Endothelial cell of umbilical vein (primary cell): ENCODE data around the gene CELF5. TPM values are rescaled to one million over a fixed set of nuclear protein-coding genes. Genes with fewer than 3 reads are reported as not detected.
"Not testable (repeated sequence)": the region's sequence is repeated elsewhere in the genome, so short reads cannot be mapped to it uniquely, and the experiment has no call there.

ENCODE experiments used
- BruUV-seq: library from RNA; stranded (reverse); fragments of 400-500 nt; replicated peaks from 2 replicates; lab custom pipeline; 2021; lab: Mats Ljungman, UMichigan
- CTCF ChIA-PET: fragments of 300-600, 350-600 bp; sonication (Branson Sonifier 250); formaldehyde crosslinking; loops from one replicate; lab custom pipeline; 2021; ENCODE audit warnings: antibody characterized with exemption, inconsistent platforms; lab: Charles Lee
- POLR2A ChIA-PET: fragments of 300-600, 350-600 bp; sonication (Branson Sonifier 250); formaldehyde crosslinking; loops from one replicate; lab custom pipeline; 2021; ENCODE audit warnings: antibody characterized with exemption, inconsistent platforms; lab: Charles Lee
- DNase-seq: peaks from one replicate; pipeline ENCODE4 v3.0.0-alpha.2; 2011; ENCODE audit warnings: low read depth, low spot score
- FAIRE-seq: peaks from 2 replicates; lab custom pipeline; 2011; peaks lifted over from hg19 to GRCh38; lab: Jason Lieb, UNC
- H2AFZ ChIP-seq: 2 replicates; pipeline ENCODE4 v1.6.0; 2012; ENCODE audit warnings: low read depth, low read length, control low read depth, inconsistent platforms
- H3K27ac ChIP-seq: 2 replicates; pipeline ENCODE4 v1.5.1; 2011; ENCODE audit warnings: low read depth, mild to moderate bottlenecking, control low read depth, low read length, moderate library complexity; ENCODE audit not compliant: insufficient read depth
- H3K27me3 ChIP-seq, 2 experiments: 2 replicates each; pipeline versions ENCODE4 v1.6.0 to v1.6.1; 2011; ENCODE audit warnings: low read length in 2 of 2, mixed read lengths in 1 of 2; ENCODE audit not compliant: control insufficient read depth in 2 of 2, insufficient read depth in 2 of 2
- H3K36me3 ChIP-seq, 2 experiments: 2 replicates in 1 of 2; 3 replicates in 1 of 2; pipeline ENCODE4 v1.5.1; 2011; ENCODE audit warnings: low read length in 2 of 2, mild to moderate bottlenecking in 1 of 2, moderate library complexity in 1 of 2; ENCODE audit not compliant: control insufficient read depth in 2 of 2, insufficient read depth in 2 of 2; ENCODE audit errors: extremely low read depth in 1 of 2
- H3K4me1 ChIP-seq: 3 replicates; pipeline ENCODE4 v1.5.1; 2011; ENCODE audit warnings: mild to moderate bottlenecking, low read length; ENCODE audit not compliant: control insufficient read depth, insufficient read depth; ENCODE audit errors: extremely low read depth
- H3K4me2 ChIP-seq: 2 replicates; pipeline ENCODE4 v1.6.1; 2011; ENCODE audit warnings: low read length, control low read depth, mixed read lengths; ENCODE audit not compliant: insufficient read depth
- H3K4me3 ChIP-seq, 3 experiments: fragments of 200-600 bp in 1 of 3; sonication (generic), shearing (Covaris generic) in 1 of 3; replicated peaks in 1 of 3; 2 replicates each; pipeline ENCODE4 v1.5.1; 2011 to 2016; ENCODE audit warnings: control low read depth in 3 of 3, low read length in 3 of 3, mild to moderate bottlenecking in 2 of 3, inconsistent platforms in 1 of 3, low read depth in 1 of 3, moderate library complexity in 1 of 3; ENCODE audit not compliant: insufficient read depth in 1 of 3
- H3K79me2 ChIP-seq: 2 replicates; pipeline ENCODE4 v1.6.0; 2012; ENCODE audit warnings: low read length, inconsistent platforms; ENCODE audit not compliant: control insufficient read depth, insufficient read depth
- H3K9ac ChIP-seq: replicated peaks from 2 replicates; pipeline ENCODE3; 2011; ENCODE audit warnings: low read length, control low read depth; ENCODE audit not compliant: insufficient read depth; ENCODE audit errors: extremely low read depth
- H3K9me1 ChIP-seq: replicated peaks from 3 replicates; pipeline ENCODE4 v1.6.0; 2011; ENCODE audit warnings: mild to moderate bottlenecking, low read length; ENCODE audit not compliant: control insufficient read depth, insufficient read depth; ENCODE audit errors: extremely low read depth
- H3K9me3 ChIP-seq: replicated peaks from 2 replicates; pipeline ENCODE4 v1.5.1; 2012; ENCODE audit warnings: low read length, inconsistent platforms; ENCODE audit not compliant: control insufficient read depth, insufficient read depth
- H4K20me1 ChIP-seq: replicated peaks from 2 replicates; pipeline ENCODE3; 2011; ENCODE audit warnings: mild to moderate bottlenecking, low read length; ENCODE audit not compliant: control insufficient read depth, insufficient read depth; ENCODE audit errors: extremely low read depth
- CTCF ChIP-seq, 2 donors: IDR thresholded peaks; 1 replicate in 1 of 2; 2 replicates in 1 of 2; pipeline ENCODE4 v1.5.1; 2011; ENCODE audit warnings: low read length in 2 of 2, mild to moderate bottlenecking in 2 of 2, moderate library complexity in 2 of 2, control low read depth in 1 of 2, inconsistent platforms in 1 of 2, low read depth in 1 of 2; ENCODE audit not compliant: insufficient read depth in 1 of 2; ENCODE audit errors: extremely low read depth in 1 of 2
- EZH2 ChIP-seq: IDR thresholded peaks from 2 replicates; pipeline ENCODE4 v1.6.1; 2012; ENCODE audit warnings: borderline replicate concordance, low read depth, mild to moderate bottlenecking, moderate library complexity, low read length, inconsistent platforms; ENCODE audit not compliant: severe bottlenecking
- FOS ChIP-seq: IDR thresholded peaks from 2 replicates; pipeline ENCODE4 v1.6.1; 2011; ENCODE audit warnings: mild to moderate bottlenecking, low read length, moderate library complexity, borderline replicate concordance; ENCODE audit not compliant: insufficient read depth
- GATA2 ChIP-seq: IDR thresholded peaks from 2 replicates; pipeline ENCODE4 v1.7.0; 2011; ENCODE audit warnings: low read depth, mild to moderate bottlenecking, moderate library complexity, mixed read lengths, low read length; ENCODE audit not compliant: insufficient read length, insufficient read depth
- JUN ChIP-seq: IDR thresholded peaks from 2 replicates; pipeline ENCODE4 v1.6.1; 2011; ENCODE audit warnings: borderline replicate concordance, low read depth; ENCODE audit not compliant: insufficient read length, insufficient read depth
- MAX ChIP-seq: IDR thresholded peaks from 2 replicates; pipeline ENCODE4 v1.6.1; 2011; ENCODE audit not compliant: insufficient read depth, insufficient read length
- MYC ChIP-seq: IDR thresholded peaks from one replicate; pipeline ENCODE4 v1.6.1; 2011; ENCODE audit warnings: mild to moderate bottlenecking, low read depth, low read length
- POLR2A ChIP-seq: IDR thresholded peaks from 2 replicates; pipeline ENCODE4 v1.6.1; 2012; ENCODE audit warnings: low read depth, mild to moderate bottlenecking, control low read depth, low read length
- POLR2AphosphoS5 ChIP-seq: IDR thresholded peaks from 2 replicates; pipeline ENCODE4 v1.6.1; 2012; ENCODE audit warnings: low read depth, mild to moderate bottlenecking, control low read depth, low read length, moderate library complexity; ENCODE audit not compliant: insufficient read depth
- dilution Hi-C: fragments of 300-500 bp; cut with MboI; formaldehyde crosslinking; loops from one replicate; pipeline ENCODE4 v1.15.0; 2019; ENCODE audit warnings: low sequenced_read_pairs; ENCODE audit not compliant: extremely low pct_ligation_motif_present
- intact Hi-C: fragments of 100-400 bp; cut with micrococcal nuclease; formaldehyde crosslinking; loops from one replicate; pipeline ENCODE4 v1.10.0; 2022
- polyA plus RNA-seq, 4 experiments: library from polyadenylated mRNA; depleted of rRNA in 3 of 4; stranded (reverse) in 3 of 4; unstranded in 1 of 4; fragments of >200 nt; gene quantifications; 2 replicates each; pipeline versions ENCODE4 v1.2.1 to v1.2.3, GENCODE V29; 2011 to 2012; ENCODE audit warnings: missing spikeins in 1 of 4
- total RNA-seq: library from RNA; stranded (reverse); gene quantifications from 2 replicates; pipeline ENCODE4 v1.2.3, GENCODE V29; 2021

Gene CELF5
- total and polyA plus RNA-seq, 2 donors (not counting 3 experiments of a cell fraction or from before 2014, with no cell fraction given) = not detected

- no peaks in the 10 kb centered on the region for H4K20me1 ChIP-seq
- DNase-seq (no peak), FAIRE-seq (no peak)
- TF ChIP-seq FOS (no peak), MYC (no peak), EZH2 (no peak), POLR2AphosphoS5 (no peak), POLR2A (no peak), CTCF (IDR thresholded peaks at IDR 0.05; ENCODE audit: extremely low read depth in 1 of 2, insufficient read depth in 1 of 2, low read depth in 1 of 2, low read length in 2 of 2) (no peak), MAX (no peak), JUN (no peak), GATA2 (no peak)
- no peaks in the 10 kb centered on the region for H3K79me2 ChIP-seq
- H3K27me3 ChIP-seq = peaks cover 0 to 2% of the 10 kb centered on the region in 2 experiments
- no peaks in the 10 kb centered on the region for H3K36me3 ChIP-seq
- H3K9me3 ChIP-seq = no peaks in the 10 kb centered on the region
- no peaks in the 10 kb centered on the region for H3K9me1 ChIP-seq
- intact Hi-C loops = no loop called here
- ChIA-PET CTCF (no interaction called here), POLR2A (no interaction called here)
- no peak overlapping the region for H3K27ac ChIP-seq
- no peak overlapping the region for H3K4me2 ChIP-seq
- BruUV-seq = no TSS peak
- no peak overlapping the region for H3K4me3 ChIP-seq
- no peak overlapping the region for H3K9ac ChIP-seq
- dilution Hi-C loops = no loop called here
- H3K4me1 ChIP-seq = no peaks in the 10 kb centered on the region
- no peak overlapping the region for H2AFZ ChIP-seq
These were observed 74.5 kb downstream of the CELF5 start for GRCh38 chr19:3298853-3299449.

GRCh38 chr19:3300566-3300965 lies 76.1 kb downstream of the CELF5 start:
- H3K9me3 ChIP-seq, H3K4me3 ChIP-seq, H3K36me3 ChIP-seq, BruUV-seq, H3K27me3 ChIP-seq, H2AFZ ChIP-seq, H4K20me1 ChIP-seq, H3K9me1 ChIP-seq, H3K79me2 ChIP-seq, H3K9ac ChIP-seq, H3K4me2 ChIP-seq, intact Hi-C loops, H3K27ac ChIP-seq, FAIRE-seq, dilution Hi-C loops, DNase-seq, H3K4me1 ChIP-seq: not testable (repeated sequence)
- ChIA-PET POLR2A (interaction anchor here (0.8 kb wide), 1 partner anchor 65 kb away, joined by 14 read pairs; no protein-coding TSS in a partner anchor), CTCF (interaction anchor here (1.4 to 1.5 kb wide), 2 partner anchors 17 to 185 kb away, joined by 3 to 6 read pairs; no protein-coding TSS in a partner anchor)
